Activated CD4-positive, CD25-positive, alpha-beta regulatory T cell treated with anti-CD3 and anti-CD28 coated beads, Interleukin-2, amount 50 U/mL, for 24 hours (primary cell): ENCODE measurements around the gene ZFC3H1.

ENCODE experiments used
- ATAC-seq, 2 donors: fragments of 150-1000 bp; cut with Tn5 transposase; one replicate each; pipeline ENCODE4 v1.10.0; 2021; ENCODE audit warnings: mild to moderate bottlenecking in 1 of 2, moderate library complexity in 1 of 2

The ZFC3H1 gene

GRCh38 chr12:71683633-71684032, 20.0 kb upstream of the ZFC3H1 start:
- ATAC-seq: no peak

GRCh38 chr12:71682466-71682865, 18.8 kb upstream of the ZFC3H1 start:
- no peak for ATAC-seq

GRCh38 chr12:71671816-71672215, 8.2 kb upstream of the ZFC3H1 start:
- no peak for ATAC-seq

GRCh38 chr12:71671311-71671710, 7.7 kb upstream of the ZFC3H1 start:
- ATAC-seq: no peak

- ATAC-seq: no peak
Observed at GRCh38 chr12:71666259-71666658, 2.6 kb upstream of the ZFC3H1 start.

- ATAC-seq: no peak
Observed at GRCh38 chr12:71665090-71665463, 1.4 kb upstream of the ZFC3H1 start.

- peak in 1 of 2 donors; percentile 3 for ATAC-seq
Observed at GRCh38 chr12:71664411-71665089, 902 bp upstream of the ZFC3H1 start.

- ATAC-seq: peak; percentile 70 to 73
Observed at GRCh38 chr12:71662849-71663560, 643 bp downstream of the ZFC3H1 start.

GRCh38 chr12:71661977-71662530, 1.6 kb downstream of the ZFC3H1 start:
- ATAC-seq: no peak

GRCh38 chr12:71656740-71657139, 6.9 kb downstream of the ZFC3H1 start:
- no peak for ATAC-seq

- no peak for ATAC-seq
Observed at GRCh38 chr12:71655907-71656306, 7.7 kb downstream of the ZFC3H1 start.

GRCh38 chr12:71655495-71655894, 8.2 kb downstream of the ZFC3H1 start:
- ATAC-seq: peak in 1 of 2 donors; percentile 35

- ATAC-seq: no peak
Observed at GRCh38 chr12:71654200-71654599, 9.4 kb downstream of the ZFC3H1 start.

- no peak for ATAC-seq
Observed at GRCh38 chr12:71653137-71653536, 10.5 kb downstream of the ZFC3H1 start.

- no peak for ATAC-seq
Observed at GRCh38 chr12:71652656-71653055, 11.0 kb downstream of the ZFC3H1 start.

GRCh38 chr12:71649401-71649800, 14.2 kb downstream of the ZFC3H1 start:
- no peak for ATAC-seq

- ATAC-seq: no peak
Observed at GRCh38 chr12:71648537-71648936, 15.1 kb downstream of the ZFC3H1 start.

GRCh38 chr12:71646512-71646911, 17.1 kb downstream of the ZFC3H1 start:
- ATAC-seq: no peak

GRCh38 chr12:71645268-71645667, 18.4 kb downstream of the ZFC3H1 start:
- no peak for ATAC-seq

GRCh38 chr12:71642264-71642663, 21.4 kb downstream of the ZFC3H1 start:
- ATAC-seq: peak; percentile 83 to 90

GRCh38 chr12:71641390-71641789, 22.3 kb downstream of the ZFC3H1 start:
- ATAC-seq: no peak

GRCh38 chr12:71640316-71640715, 23.3 kb downstream of the ZFC3H1 start:
- no peak for ATAC-seq

GRCh38 chr12:71639341-71639760, 24.3 kb downstream of the ZFC3H1 start:
- ATAC-seq: peak in 1 of 2 donors; percentile 36

- no peak for ATAC-seq
Observed at GRCh38 chr12:71638499-71638898, 25.1 kb downstream of the ZFC3H1 start.
